ENCODE data around the gene ICE1. TPM values are rescaled to one million over a fixed set of nuclear protein-coding genes. Genes with fewer than 3 reads are reported as not detected.

The ICE1 gene
- total RNA-seq, 1 donor from 2014 or later = 21.8 TPM

- DNase-seq (ENCODE audit: low spot score) = no peak
These were observed 111.5 kb downstream of the ICE1 start for GRCh38 chr5:5533927-5534326.

- DNase-seq (ENCODE audit: low spot score) = no peak
These were observed 111.9 kb downstream of the ICE1 start for GRCh38 chr5:5534333-5534732.

GRCh38 chr5:5536871-5537270 is 114.4 kb downstream of the ICE1 start:
- DNase-seq (ENCODE audit: low spot score) = no peak

GRCh38 chr5:5537426-5537825 is 114.9 kb downstream of the ICE1 start:
- DNase-seq (ENCODE audit: low spot score) = no peak

GRCh38 chr5:5539590-5539989 is 117.1 kb downstream of the ICE1 start:
- DNase-seq (ENCODE audit: low spot score) = no peak
